IMR-90 (cell line): ENCODE results near the gene TTLL8. TPM values are rescaled to one million over a fixed set of nuclear protein-coding genes. Genes with fewer than 3 reads are reported as not detected.

Source experiments
- ATAC-seq: fragments of 200-7000 bp; cut with Tn5 transposase; 2 replicates; pipeline ENCODE4 v1.9.1; 2020; ENCODE audit warnings: low read depth, mild to moderate bottlenecking, moderate library complexity
- BruUV-seq: library from RNA; stranded (reverse); fragments of 400-500 nt; replicated peaks from 2 replicates; lab custom pipeline; 2021; lab: Mats Ljungman, UMichigan
- CTCF ChIA-PET: fragments of 300-600 bp; formaldehyde crosslinking; extraction: SDS; loops from one replicate; lab custom pipeline; 2021; ENCODE audit warnings: antibody characterized with exemption; lab: Yijun Ruan, JAX
- POLR2A ChIA-PET: fragments of 300-600 bp; sonication (Branson Sonifier 250); formaldehyde crosslinking; loops from one replicate; lab custom pipeline; 2022; ENCODE audit warnings: antibody characterized with exemption; ENCODE audit not compliant: unreplicated experiment; lab: Charles Lee
- DNase-seq: peaks from one replicate; pipeline ENCODE4 v3.0.0; 2013
- H2AFZ ChIP-seq: replicated peaks from 2 replicates; pipeline ENCODE3; 2013; ENCODE audit warnings: low read length, mild to moderate bottlenecking; ENCODE audit not compliant: poor library complexity
- H2AK5ac ChIP-seq: 2 replicates; pipeline ENCODE4 v1.6.1; 2013; ENCODE audit warnings: low read depth, low read length, inconsistent platforms
- H2AK9ac ChIP-seq: replicated peaks from 2 replicates; pipeline ENCODE3; 2013; ENCODE audit warnings: mild to moderate bottlenecking, low read depth, low read length, moderate library complexity; ENCODE audit not compliant: poor library complexity
- H2BK120ac ChIP-seq: 2 replicates; pipeline ENCODE4 v1.6.1; 2013; ENCODE audit warnings: low read depth, low read length, inconsistent platforms
- H2BK15ac ChIP-seq: 3 replicates; pipeline ENCODE4 v1.6.1; 2013; ENCODE audit warnings: low read depth, low read length, inconsistent platforms
- H2BK20ac ChIP-seq: 2 replicates; pipeline ENCODE4 v1.6.1; 2013; ENCODE audit warnings: low read depth, mild to moderate bottlenecking, inconsistent platforms, low read length, moderate library complexity
- H2BK5ac ChIP-seq: 2 replicates; pipeline ENCODE4 v1.6.1; 2013; ENCODE audit warnings: mild to moderate bottlenecking, low read depth, low read length, inconsistent platforms; ENCODE audit not compliant: poor library complexity, severe bottlenecking
- H3K14ac ChIP-seq: replicated peaks from 2 replicates; pipeline ENCODE4 v1.6.1; 2013; ENCODE audit warnings: low read depth, low read length, inconsistent platforms
- H3K18ac ChIP-seq: 2 replicates; pipeline ENCODE4 v1.6.1; 2013; ENCODE audit warnings: low read depth, low read length, control low read depth
- H3K23ac ChIP-seq: 2 replicates; pipeline ENCODE4 v1.6.1; 2013; ENCODE audit warnings: low read depth, low read length, inconsistent platforms
- H3K27ac ChIP-seq: 2 replicates; pipeline ENCODE4 v1.5.1; 2013; ENCODE audit warnings: mild to moderate bottlenecking, control low read depth, low read length; ENCODE audit not compliant: insufficient read depth
- H3K27me3 ChIP-seq: 2 replicates; pipeline ENCODE4 v1.6.1; 2013; ENCODE audit warnings: low read length; ENCODE audit not compliant: control insufficient read depth, insufficient read depth
- H3K36me3 ChIP-seq: 2 replicates; pipeline ENCODE4 v1.6.1; 2013; ENCODE audit warnings: low read length, mixed read lengths; ENCODE audit not compliant: control insufficient read depth, insufficient read depth
- H3K4ac ChIP-seq: 2 replicates; pipeline ENCODE4 v1.6.1; 2013; ENCODE audit warnings: low read depth, low read length, inconsistent platforms
- H3K4me1 ChIP-seq: 2 replicates; pipeline ENCODE4 v1.6.1; 2013; ENCODE audit warnings: low read length, mixed read lengths; ENCODE audit not compliant: control insufficient read depth, insufficient read depth
- H3K4me2 ChIP-seq: 2 replicates; pipeline ENCODE4 v1.6.1; 2013; ENCODE audit warnings: low read depth, mild to moderate bottlenecking, control low read depth, low read length, moderate library complexity
- H3K4me3 ChIP-seq: 2 replicates; pipeline ENCODE4 v1.5.1; 2013; ENCODE audit warnings: low read depth, mild to moderate bottlenecking, control low read depth, low read length, moderate library complexity; ENCODE audit not compliant: insufficient read depth
- H3K56ac ChIP-seq: 2 replicates; pipeline ENCODE4 v1.6.1; 2013; ENCODE audit warnings: low read length, inconsistent platforms; ENCODE audit not compliant: insufficient read depth; ENCODE audit errors: extremely low read depth
- H3K79me1 ChIP-seq, 2 experiments: 2 replicates each; pipeline ENCODE4 v1.6.1; 2013; ENCODE audit warnings: low read length in 2 of 2, inconsistent platforms in 1 of 2, low read depth in 1 of 2
- H3K9ac ChIP-seq: 2 replicates; pipeline ENCODE4 v1.6.1; 2013; ENCODE audit warnings: low read depth, low read length, control low read depth
- H3K9me1 ChIP-seq: 2 replicates; pipeline ENCODE4 v1.6.1; 2013; ENCODE audit warnings: low read length, inconsistent platforms; ENCODE audit not compliant: insufficient read depth
- H3K9me3 ChIP-seq: 2 replicates; pipeline ENCODE4 v1.6.1; 2013; ENCODE audit warnings: low read length; ENCODE audit not compliant: control insufficient read depth, insufficient read depth
- H4K20me1 ChIP-seq: 2 replicates; pipeline ENCODE4 v1.6.1; 2013; ENCODE audit warnings: low read length, inconsistent platforms; ENCODE audit not compliant: insufficient read depth
- H4K5ac ChIP-seq: 2 replicates; pipeline ENCODE4 v1.6.1; 2013; ENCODE audit warnings: mild to moderate bottlenecking, low read depth, low read length, control low read depth
- H4K8ac ChIP-seq, 2 experiments: 2 replicates each; pipeline ENCODE4 v1.6.1; 2013; ENCODE audit warnings: low read depth in 2 of 2, low read length in 2 of 2, control low read depth in 1 of 2, inconsistent platforms in 1 of 2
- H4K91ac ChIP-seq: 2 replicates; pipeline ENCODE4 v1.6.1; 2013; ENCODE audit warnings: low read depth, low read length, inconsistent platforms; ENCODE audit not compliant: insufficient read depth
- BHLHE40 ChIP-seq: fragments of 150-350 bp; IDR thresholded peaks from 2 replicates; pipeline ENCODE4 v1.6.1; 2016; ENCODE audit warnings: mild to moderate bottlenecking, low read depth, low read length
- CEBPB ChIP-seq: IDR thresholded peaks from 2 replicates; pipeline ENCODE4 v1.6.1; 2012; ENCODE audit warnings: low read depth, low read length, improper control_type of control experiment
- CHD1 ChIP-seq: IDR thresholded peaks from 2 replicates; pipeline ENCODE4 v1.6.1; 2012; ENCODE audit warnings: low read depth, low read length, improper control_type of control experiment
- FOS ChIP-seq: fragments of 150-350 bp; IDR thresholded peaks from 2 replicates; pipeline ENCODE4 v1.6.1; 2016; ENCODE audit warnings: low read depth, low read length
- MAZ ChIP-seq: IDR thresholded peaks from 2 replicates; pipeline ENCODE4 v1.6.1; 2012; ENCODE audit warnings: low read depth, mild to moderate bottlenecking, low read length, improper control_type of control experiment, moderate library complexity, borderline replicate concordance
- NFE2L2 ChIP-seq: fragments of 150-350 bp; IDR thresholded peaks from 2 replicates; pipeline ENCODE4 v1.6.1; 2016; ENCODE audit warnings: low read depth, mild to moderate bottlenecking, low read length
- POLR2A ChIP-seq: IDR thresholded peaks from 2 replicates; pipeline ENCODE4 v1.6.1; 2012; ENCODE audit warnings: mild to moderate bottlenecking, low read depth, low read length
- RAD21 ChIP-seq: IDR thresholded peaks from 2 replicates; pipeline ENCODE4 v1.6.1; 2012; ENCODE audit warnings: low read length, improper control_type of control experiment
- RFX5 ChIP-seq: IDR thresholded peaks from 2 replicates; pipeline ENCODE4 v1.8.0; 2012; ENCODE audit warnings: low read depth, mild to moderate bottlenecking, low read length, moderate library complexity
- SMC3 ChIP-seq: fragments of 150-350 bp; IDR thresholded peaks from 2 replicates; pipeline ENCODE4 v1.6.1; 2016; ENCODE audit warnings: low read depth, mild to moderate bottlenecking, antibody characterized with exemption, low read length, moderate library complexity
- WGBS, 2 experiments: methylation state at CpG; one replicate each; pipeline versions ENCODE4 v1.1.5 to v1.1.7; 2013; ENCODE audit warnings: missing lambda C conversion rate in 2 of 2; ENCODE audit not compliant: insufficient read length in 1 of 2; ENCODE audit errors: extremely low coverage in 2 of 2; 5-methylcytosine and 5-hydroxymethylcytosine counted together
- dilution Hi-C: fragments of 300-500 bp; cut with HindIII; formaldehyde crosslinking; loops from one replicate; pipeline ENCODE4 v1.14.3; 2018; ENCODE audit warnings: low sequenced_read_pairs; ENCODE audit not compliant: unreplicated experiment
- in situ Hi-C: fragments of 300-500 bp; cut with MboI; formaldehyde crosslinking; loops from 3 replicates; pipeline ENCODE4 v1.14.3; 2019; ENCODE audit warnings: low sequenced_read_pairs, inconsistent platforms, mixed read lengths
- intact Hi-C: fragments of 100-400 bp; cut with micrococcal nuclease; formaldehyde crosslinking; loops from 2 replicates; pipeline ENCODE4 v1.10.0; 2022
- polyA plus RNA-seq, 3 experiments: library from polyadenylated mRNA; depleted of rRNA; stranded (reverse); fragments of >200 nt; gene quantifications; 2 replicates each; pipeline ENCODE4 v1.2.3, GENCODE V29; 2012; ENCODE audit warnings: low replicate concordance in 1 of 3
- total RNA-seq: library from RNA; depleted of rRNA; stranded (reverse); fragments of >200 nt; gene quantifications from 2 replicates; pipeline ENCODE4 v1.2.3, GENCODE V29; 2012
- TF ChIP-seq, protein P1 (sequence below): fragments of 150-350 bp; IDR thresholded peaks from 2 replicates; pipeline ENCODE4 v1.6.1; 2016; ENCODE audit warnings: low read depth, mild to moderate bottlenecking, low read length, moderate library complexity, borderline replicate concordance
- TF ChIP-seq, protein P2 (sequence below): conservative IDR thresholded peaks from 2 replicates; pipeline ENCODE4 v1.5.1; 2012; ENCODE audit warnings: mild to moderate bottlenecking, low read depth, low read length, improper control_type of control experiment
- TF ChIP-seq, protein P3 (sequence below): fragments of 150-350 bp; IDR thresholded peaks from 2 replicates; pipeline ENCODE4 v1.6.1; 2017; ENCODE audit warnings: mild to moderate bottlenecking, antibody characterized with exemption, low read length, low read depth

The TTLL8 gene
- total and polyA plus RNA-seq, 2 of the 4 experiments (the other 2 are of a cell fraction), result not detected

DNA sequence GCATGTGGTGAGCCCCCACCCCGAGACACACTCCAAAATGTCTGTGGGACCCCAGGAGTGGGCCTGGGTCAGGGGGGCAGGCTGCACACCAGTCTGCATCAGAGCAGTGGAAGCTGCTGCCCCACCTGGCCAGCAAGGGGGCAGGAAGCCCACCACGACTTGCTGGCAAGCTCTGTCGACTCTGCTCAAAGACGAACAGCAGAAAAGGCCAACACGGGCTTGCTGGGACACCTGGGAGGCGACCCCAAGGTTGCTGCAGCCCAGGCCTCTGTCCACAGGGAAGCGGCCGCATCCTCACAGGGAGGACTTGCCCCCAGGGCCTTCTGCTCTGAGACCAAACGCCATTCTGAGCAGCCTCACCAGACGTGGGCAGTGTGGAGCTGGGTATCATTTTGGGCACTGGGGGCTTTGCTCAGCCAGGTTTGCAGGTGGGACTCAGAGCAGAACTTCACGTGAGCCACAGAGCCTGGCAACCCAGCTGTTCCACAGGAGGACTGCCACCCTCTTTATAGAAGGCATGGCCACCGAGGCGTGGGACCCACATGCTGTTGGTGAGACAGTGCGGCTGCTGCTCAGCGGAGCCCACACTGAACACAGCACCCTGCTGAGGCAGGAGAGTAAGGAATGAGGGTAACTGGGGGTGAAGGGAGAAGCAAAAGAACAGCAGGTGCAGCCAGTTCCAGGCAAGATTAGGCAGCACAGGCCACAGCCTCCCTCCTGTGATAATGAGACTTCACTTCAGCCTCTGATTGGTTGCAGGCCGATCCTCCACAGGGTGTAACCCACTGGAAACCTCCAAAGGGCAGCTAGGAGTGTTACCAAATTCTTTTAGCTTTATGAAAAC, 56.5 kb downstream of the TTLL8 start:
- Histone ChIP-seq H3K27ac (no peak overlapping the region), H4K20me1 (no peaks in the 10 kb centered on the region), H2BK15ac (no peak overlapping the region), H3K9me1 (peaks cover 4% of the 10 kb centered on the region; the same call in 1 of the 2 replicates), H3K9ac (no peak overlapping the region), H3K4me2 (no peak overlapping the region), H2BK5ac (no peak overlapping the region), H4K91ac (no peak overlapping the region), H2BK20ac (no peak overlapping the region), H4K8ac (no peak overlapping the region), H4K5ac (no peak overlapping the region), H3K27me3 (peaks cover 22% of the 10 kb centered on the region), H3K56ac (no peak overlapping the region), H2AK9ac (no peak overlapping the region), H3K18ac (no peak overlapping the region), H3K14ac (no peak overlapping the region), H2BK120ac (no peak overlapping the region), H3K9me3 (no peaks in the 10 kb centered on the region), H3K23ac (no peak overlapping the region), H3K4me3 (no peak overlapping the region), H3K79me1 (no peaks in the 10 kb centered on the region), H2AK5ac (no peak overlapping the region), H3K36me3 (no peaks in the 10 kb centered on the region), H3K4ac (no peak overlapping the region), H3K4me1 (peaks cover 2% of the 10 kb centered on the region; the same call in 1 of the 2 replicates), H2AFZ (no peak overlapping the region)
- POLR2A ChIA-PET, result interaction anchor here (0.6 kb wide), 1 partner anchor 140 kb away, joined by 4 read pairs; no protein-coding TSS in a partner anchor
- DNase-seq, result no peak
- 70% methylated on average over 3 of the region's 16 CpGs; no CpG with 5 or more reads in 1 of the 2 experiments for WGBS, 2 experiments
- dilution Hi-C loops (no loop called here), intact Hi-C loops (no loop called here), in situ Hi-C loops (no loop called here)
- TF ChIP-seq FOS (no peak), RFX5 (no peak), NFE2L2 (no peak), CEBPB (no peak), BHLHE40 (no peak), CHD1 (no peak), MAZ (no peak), SMC3 (no peak), POLR2A (no peak), RAD21 (no peak)
- TF ChIP-seq, protein P1, sequence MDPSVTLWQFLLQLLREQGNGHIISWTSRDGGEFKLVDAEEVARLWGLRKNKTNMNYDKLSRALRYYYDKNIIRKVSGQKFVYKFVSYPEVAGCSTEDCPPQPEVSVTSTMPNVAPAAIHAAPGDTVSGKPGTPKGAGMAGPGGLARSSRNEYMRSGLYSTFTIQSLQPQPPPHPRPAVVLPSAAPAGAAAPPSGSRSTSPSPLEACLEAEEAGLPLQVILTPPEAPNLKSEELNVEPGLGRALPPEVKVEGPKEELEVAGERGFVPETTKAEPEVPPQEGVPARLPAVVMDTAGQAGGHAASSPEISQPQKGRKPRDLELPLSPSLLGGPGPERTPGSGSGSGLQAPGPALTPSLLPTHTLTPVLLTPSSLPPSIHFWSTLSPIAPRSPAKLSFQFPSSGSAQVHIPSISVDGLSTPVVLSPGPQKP, result no peak
- TF ChIP-seq, protein P2, sequence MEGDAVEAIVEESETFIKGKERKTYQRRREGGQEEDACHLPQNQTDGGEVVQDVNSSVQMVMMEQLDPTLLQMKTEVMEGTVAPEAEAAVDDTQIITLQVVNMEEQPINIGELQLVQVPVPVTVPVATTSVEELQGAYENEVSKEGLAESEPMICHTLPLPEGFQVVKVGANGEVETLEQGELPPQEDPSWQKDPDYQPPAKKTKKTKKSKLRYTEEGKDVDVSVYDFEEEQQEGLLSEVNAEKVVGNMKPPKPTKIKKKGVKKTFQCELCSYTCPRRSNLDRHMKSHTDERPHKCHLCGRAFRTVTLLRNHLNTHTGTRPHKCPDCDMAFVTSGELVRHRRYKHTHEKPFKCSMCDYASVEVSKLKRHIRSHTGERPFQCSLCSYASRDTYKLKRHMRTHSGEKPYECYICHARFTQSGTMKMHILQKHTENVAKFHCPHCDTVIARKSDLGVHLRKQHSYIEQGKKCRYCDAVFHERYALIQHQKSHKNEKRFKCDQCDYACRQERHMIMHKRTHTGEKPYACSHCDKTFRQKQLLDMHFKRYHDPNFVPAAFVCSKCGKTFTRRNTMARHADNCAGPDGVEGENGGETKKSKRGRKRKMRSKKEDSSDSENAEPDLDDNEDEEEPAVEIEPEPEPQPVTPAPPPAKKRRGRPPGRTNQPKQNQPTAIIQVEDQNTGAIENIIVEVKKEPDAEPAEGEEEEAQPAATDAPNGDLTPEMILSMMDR, result no peak
- TF ChIP-seq, protein P3, sequence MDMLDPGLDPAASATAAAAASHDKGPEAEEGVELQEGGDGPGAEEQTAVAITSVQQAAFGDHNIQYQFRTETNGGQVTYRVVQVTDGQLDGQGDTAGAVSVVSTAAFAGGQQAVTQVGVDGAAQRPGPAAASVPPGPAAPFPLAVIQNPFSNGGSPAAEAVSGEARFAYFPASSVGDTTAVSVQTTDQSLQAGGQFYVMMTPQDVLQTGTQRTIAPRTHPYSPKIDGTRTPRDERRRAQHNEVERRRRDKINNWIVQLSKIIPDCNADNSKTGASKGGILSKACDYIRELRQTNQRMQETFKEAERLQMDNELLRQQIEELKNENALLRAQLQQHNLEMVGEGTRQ, result no peak
- CTCF ChIA-PET, result interaction anchor here (0.8 kb wide), 1 partner anchor 28 kb away, joined by 3 read pairs; no protein-coding TSS in a partner anchor
- no TSS peak for BruUV-seq
- no peak for ATAC-seq
